RWPE2 (cell line): ENCODE results near the gene TPT1.

Experiments used
- ATAC-seq: fragments of 200-7000 bp; cut with Tn5 transposase; 3 replicates; pipeline ENCODE4 v1.9.1; 2021; ENCODE audit warnings: low read depth
- DNase-seq: peaks from one replicate; pipeline ENCODE4 v3.0.0-alpha.2; 2020; ENCODE audit warnings: low spot score
- H3K27ac ChIP-seq: fragments of 450-650 bp; 2 replicates; pipeline ENCODE4 v1.5.1; 2017; ENCODE audit warnings: mild to moderate bottlenecking; ENCODE audit not compliant: poor library complexity, severe bottlenecking
- H3K27me3 ChIP-seq: fragments of 250-450 bp; sonication (Bioruptor Pico); 2 replicates; pipeline ENCODE4 v1.5.1; 2021; ENCODE audit warnings: mild to moderate bottlenecking, moderate library complexity; ENCODE audit not compliant: insufficient read depth, poor library complexity, severe bottlenecking
- H3K36me3 ChIP-seq: fragments of 250-450 bp; sonication (Bioruptor Pico); 2 replicates; pipeline ENCODE4 v1.5.1; 2020; ENCODE audit warnings: low read depth, mild to moderate bottlenecking, moderate library complexity
- H3K4me1 ChIP-seq: fragments of 250-450 bp; sonication (Bioruptor Pico); 2 replicates; pipeline ENCODE4 v1.5.1; 2021; ENCODE audit warnings: mild to moderate bottlenecking, moderate library complexity; ENCODE audit not compliant: insufficient read depth, poor library complexity, severe bottlenecking
- H3K4me3 ChIP-seq: fragments of 250-450 bp; sonication (Bioruptor Pico); 2 replicates; pipeline ENCODE4 v1.5.1; 2021; ENCODE audit warnings: mild to moderate bottlenecking, moderate library complexity; ENCODE audit not compliant: severe bottlenecking
- H3K9me3 ChIP-seq: fragments of 250-450 bp; sonication (Bioruptor Pico); 2 replicates; pipeline ENCODE4 v1.5.1; 2021; ENCODE audit warnings: mild to moderate bottlenecking, moderate library complexity; ENCODE audit not compliant: severe bottlenecking
- CTCF ChIP-seq: fragments of 450-650 bp; IDR thresholded peaks from one replicate; pipeline ENCODE4 v1.5.1; 2017; ENCODE audit warnings: mild to moderate bottlenecking, moderate library complexity; ENCODE audit not compliant: poor library complexity, severe bottlenecking

TPT1 gene

GRCh38 chr13:45331123-45331619 lies 9.8 kb downstream of the TPT1 start:
- Histone ChIP-seq H3K4me1 (peaks cover 46% of the 10 kb centered on the region), H3K27ac (peak overlapping the region; percentile 69), H3K4me3 (no peak overlapping the region), H3K36me3 (peaks cover 13% of the 10 kb centered on the region), H3K27me3 (no peaks in the 10 kb centered on the region), H3K9me3 (no peaks in the 10 kb centered on the region)
- DNase-seq (no peak), ATAC-seq (no peak)
- TF ChIP-seq CTCF = no peak

GRCh38 chr13:45328661-45329111 lies 12.3 kb downstream of the TPT1 start:
- Histone ChIP-seq H3K9me3 (no peaks in the 10 kb centered on the region), H3K27me3 (no peaks in the 10 kb centered on the region), H3K36me3 (no peaks in the 10 kb centered on the region), H3K4me3 (no peak overlapping the region), H3K27ac (peak overlapping the region; percentile 69), H3K4me1 (peaks cover 48% of the 10 kb centered on the region)
- ATAC-seq (no peak), DNase-seq (no peak)
- no peak for TF ChIP-seq CTCF

- Histone ChIP-seq H3K9me3 (no peaks in the 10 kb centered on the region), H3K27me3 (no peaks in the 10 kb centered on the region), H3K36me3 (no peaks in the 10 kb centered on the region), H3K27ac (no peak overlapping the region), H3K4me1 (peaks cover 36% of the 10 kb centered on the region), H3K4me3 (no peak overlapping the region)
- no peak for TF ChIP-seq CTCF
- DNase-seq (no peak), ATAC-seq (no peak)
Observed at GRCh38 chr13:45327253-45327955, 13.6 kb downstream of the TPT1 start.

- ATAC-seq (peak; percentile 75), DNase-seq (no peak)
- Histone ChIP-seq H3K9me3 (no peaks in the 10 kb centered on the region), H3K27ac (peak overlapping the region; percentile 36), H3K4me1 (peaks cover 20% of the 10 kb centered on the region), H3K36me3 (no peaks in the 10 kb centered on the region), H3K27me3 (no peaks in the 10 kb centered on the region), H3K4me3 (no peak overlapping the region)
- no peak for TF ChIP-seq CTCF
Observed at GRCh38 chr13:45325806-45326205, 15.2 kb downstream of the TPT1 start.
